ENCODE data around the gene XXYLT1. TPM values are rescaled to one million over a fixed set of nuclear protein-coding genes. Genes with fewer than 3 reads are reported as not detected.

XXYLT1 gene
- total RNA-seq, 1 experiment from 2014 or later, result 29.2 TPM

- Mint-ChIP-seq H3K4me3 (ENCODE audit: low read depth, unreplicated experiment) (no peak overlapping the region), H3K27ac (ENCODE audit: unreplicated experiment) (no peak overlapping the region), H3K4me1 (ENCODE audit: low read depth, unreplicated experiment) (no peaks in the 10 kb centered on the region), H3K9me3 (ENCODE audit: low read depth, unreplicated experiment) (no peaks in the 10 kb centered on the region), H3K27me3 (ENCODE audit: unreplicated experiment) (no peaks in the 10 kb centered on the region), H3K36me3 (ENCODE audit: insufficient read depth, unreplicated experiment) (no peaks in the 10 kb centered on the region)
- TF ChIP-seq CTCF (IDR thresholded peaks at IDR 0.05; ENCODE audit: unreplicated experiment), result no peak
- no peak for DNase-seq
- CTCF ChIA-PET, result interaction anchor here (2.1 kb wide), 1 partner anchor 100 kb away, joined by 4 read pairs; no protein-coding TSS in a partner anchor
- intact Hi-C loops (cut with micrococcal nuclease; ENCODE audit: unreplicated experiment), result no loop called here
- BruUV-seq (replicated peaks), result no TSS peak
Measured at GRCh38 chr3:195249858-195250464, 21.0 kb downstream of the XXYLT1 start.

GRCh38 chr3:195249057-195249770 is 21.7 kb downstream of the XXYLT1 start:
- Mint-ChIP-seq H3K4me1 (ENCODE audit: low read depth, unreplicated experiment) (no peaks in the 10 kb centered on the region), H3K36me3 (ENCODE audit: insufficient read depth, unreplicated experiment) (no peaks in the 10 kb centered on the region), H3K27ac (ENCODE audit: unreplicated experiment) (no peak overlapping the region), H3K9me3 (ENCODE audit: low read depth, unreplicated experiment) (no peaks in the 10 kb centered on the region), H3K27me3 (ENCODE audit: unreplicated experiment) (no peaks in the 10 kb centered on the region), H3K4me3 (ENCODE audit: low read depth, unreplicated experiment) (no peak overlapping the region)
- no peak for DNase-seq
- intact Hi-C loops (cut with micrococcal nuclease; ENCODE audit: unreplicated experiment), result no loop called here
- TF ChIP-seq CTCF (IDR thresholded peaks at IDR 0.05; ENCODE audit: unreplicated experiment), result no peak
- no TSS peak for BruUV-seq (replicated peaks)
- CTCF ChIA-PET, result interaction anchor here (2.1 kb wide), 1 partner anchor 99 kb away, joined by 4 read pairs; no protein-coding TSS in a partner anchor

- intact Hi-C loops (cut with micrococcal nuclease; ENCODE audit: unreplicated experiment), result no loop called here
- Mint-ChIP-seq H3K27ac (ENCODE audit: unreplicated experiment) (no peak overlapping the region), H3K4me1 (ENCODE audit: low read depth, unreplicated experiment) (no peaks in the 10 kb centered on the region), H3K9me3 (ENCODE audit: low read depth, unreplicated experiment) (no peaks in the 10 kb centered on the region), H3K4me3 (ENCODE audit: low read depth, unreplicated experiment) (no peak overlapping the region), H3K36me3 (ENCODE audit: insufficient read depth, unreplicated experiment) (no peaks in the 10 kb centered on the region), H3K27me3 (ENCODE audit: unreplicated experiment) (no peaks in the 10 kb centered on the region)
- no TSS peak for BruUV-seq (replicated peaks)
- no peak for DNase-seq
- TF ChIP-seq CTCF (IDR thresholded peaks at IDR 0.05; ENCODE audit: unreplicated experiment), result no peak
- CTCF ChIA-PET, result interaction anchor here (0.6 kb wide), 1 partner anchor 35 kb away, joined by 4 read pairs; no protein-coding TSS in a partner anchor
Measured at GRCh38 chr3:195248281-195248680, 22.7 kb downstream of the XXYLT1 start.

GRCh38 chr3:195247863-195248189 is 23.1 kb downstream of the XXYLT1 start:
- H3K4me3 Mint-ChIP-seq (ENCODE audit: low read depth, unreplicated experiment), result no peak overlapping the region
- no peaks in the 10 kb centered on the region for H3K27me3 Mint-ChIP-seq (ENCODE audit: unreplicated experiment)
- CTCF ChIA-PET, result interaction anchor here (0.6 kb wide), 1 partner anchor 35 kb away, joined by 4 read pairs; no protein-coding TSS in a partner anchor
- no peaks in the 10 kb centered on the region for H3K9me3 Mint-ChIP-seq (ENCODE audit: low read depth, unreplicated experiment)
- BruUV-seq (replicated peaks), result no TSS peak
- no peak overlapping the region for H3K27ac Mint-ChIP-seq (ENCODE audit: unreplicated experiment)
- no peak for TF ChIP-seq CTCF (IDR thresholded peaks at IDR 0.05; ENCODE audit: unreplicated experiment)
- intact Hi-C loops (cut with micrococcal nuclease; ENCODE audit: unreplicated experiment), result no loop called here
- H3K36me3 Mint-ChIP-seq (ENCODE audit: insufficient read depth, unreplicated experiment), result no peaks in the 10 kb centered on the region
- no peaks in the 10 kb centered on the region for H3K4me1 Mint-ChIP-seq (ENCODE audit: low read depth, unreplicated experiment)
- no peak for DNase-seq
